HG02798 (cell line): Measurements from ENCODE around the gene TMEM170B.

Source experiments
- ATAC-seq: cut with Tn5 transposase; IDR thresholded peaks from one replicate; pipeline ENCODE4 v1.9.1; 2021; ENCODE audit warnings: mild to moderate bottlenecking; ENCODE audit not compliant: unreplicated experiment, poor library complexity

The TMEM170B gene

DNA sequence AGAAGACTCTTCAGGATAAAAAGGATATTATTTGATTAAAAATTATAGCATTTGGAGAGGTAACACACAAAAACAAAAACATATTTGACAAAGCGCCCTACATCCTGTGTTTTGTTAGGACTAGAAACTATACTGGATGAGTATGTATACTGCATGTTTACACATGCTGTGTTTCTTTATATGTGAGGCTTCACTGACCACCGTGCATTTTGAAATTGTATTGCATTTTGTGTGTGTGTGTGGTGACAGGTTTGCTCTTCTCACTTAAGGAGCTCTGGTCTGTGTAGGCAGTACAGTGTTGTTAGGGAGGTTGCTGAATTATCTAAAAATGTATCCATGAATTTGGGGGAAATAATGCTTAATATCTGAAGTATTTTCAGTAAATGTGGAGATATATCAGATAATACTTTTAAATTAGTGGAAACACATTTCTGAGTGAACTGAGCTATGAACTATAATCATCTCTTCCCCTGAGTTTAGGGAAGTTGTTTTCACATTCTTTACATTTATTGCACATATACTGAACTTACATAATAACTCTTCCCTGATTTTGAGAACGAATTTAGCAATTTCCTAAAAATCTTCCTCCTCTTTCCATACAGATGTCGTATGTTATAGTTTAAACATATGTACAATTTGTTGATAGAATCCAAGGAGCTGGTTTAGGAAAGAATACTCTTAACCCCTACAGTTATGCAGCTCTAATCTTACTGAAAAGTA lies 43.3 kb downstream of the TMEM170B start:
- ATAC-seq, result no peak

DNA sequence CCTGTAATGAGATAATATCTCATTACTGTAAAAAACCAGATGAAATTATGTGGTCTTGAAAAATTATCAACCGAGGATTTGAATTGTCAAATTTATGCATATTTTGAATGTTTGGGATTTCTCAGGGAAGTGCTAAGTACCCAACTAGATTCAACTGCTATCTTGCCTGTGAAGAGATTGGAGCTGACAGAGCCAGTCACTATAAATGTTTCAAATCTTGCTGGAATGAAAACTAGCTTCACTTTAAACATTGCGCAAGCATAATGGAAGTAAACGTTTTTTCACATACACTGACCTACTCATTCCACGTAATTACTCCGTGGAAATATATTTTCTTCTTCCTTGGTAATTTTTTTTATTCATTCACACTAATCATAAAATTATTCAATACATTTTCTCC lies 46.7 kb downstream of the TMEM170B start:
- no peak for ATAC-seq

DNA sequence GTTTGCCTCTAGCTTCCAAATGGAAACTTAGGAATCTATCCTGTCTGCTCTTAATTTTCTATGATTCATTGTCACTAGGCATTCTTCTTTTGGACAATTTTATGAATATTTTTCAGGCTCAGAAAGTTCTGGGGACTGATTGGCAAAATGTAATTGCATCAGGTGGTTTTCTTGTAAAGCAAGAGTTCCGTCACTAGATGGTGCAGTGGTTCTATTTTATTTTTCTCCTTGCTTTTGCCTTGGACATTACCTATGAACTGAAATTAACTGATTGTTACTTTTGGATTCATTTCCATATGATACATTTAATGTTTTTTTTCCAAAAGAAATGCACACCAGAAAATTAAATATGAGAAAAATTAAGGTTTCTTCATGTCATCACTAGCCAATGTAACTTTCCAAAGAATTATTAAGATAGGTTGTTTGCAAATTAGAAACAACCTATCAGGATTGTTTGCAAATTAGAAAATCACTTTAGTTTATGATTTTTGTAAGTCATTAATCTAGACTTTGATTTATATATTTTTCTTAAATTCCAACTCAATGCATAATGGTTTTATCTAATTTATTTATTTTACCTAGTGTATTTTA lies 48.0 kb downstream of the TMEM170B start:
- no peak for ATAC-seq

DNA sequence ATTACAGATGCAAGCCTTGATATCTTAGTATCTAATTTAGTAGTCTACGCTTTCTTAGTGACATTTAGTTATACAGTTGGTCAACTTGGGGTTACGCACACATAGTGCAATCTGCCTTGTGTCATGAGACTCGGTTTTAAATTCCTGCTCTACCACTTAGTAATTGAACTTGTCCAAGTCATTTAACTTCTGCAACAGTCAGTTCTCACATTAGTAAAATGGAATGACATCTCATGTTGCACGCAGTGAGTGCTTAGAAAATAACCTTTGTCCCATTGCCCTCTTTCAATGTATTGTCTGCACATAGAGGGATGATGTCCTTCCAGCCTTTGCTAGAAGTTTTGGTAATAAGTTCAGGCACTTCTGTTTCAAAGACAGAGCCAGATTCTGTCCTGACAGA lies 48.6 kb downstream of the TMEM170B start:
- no peak for ATAC-seq

DNA sequence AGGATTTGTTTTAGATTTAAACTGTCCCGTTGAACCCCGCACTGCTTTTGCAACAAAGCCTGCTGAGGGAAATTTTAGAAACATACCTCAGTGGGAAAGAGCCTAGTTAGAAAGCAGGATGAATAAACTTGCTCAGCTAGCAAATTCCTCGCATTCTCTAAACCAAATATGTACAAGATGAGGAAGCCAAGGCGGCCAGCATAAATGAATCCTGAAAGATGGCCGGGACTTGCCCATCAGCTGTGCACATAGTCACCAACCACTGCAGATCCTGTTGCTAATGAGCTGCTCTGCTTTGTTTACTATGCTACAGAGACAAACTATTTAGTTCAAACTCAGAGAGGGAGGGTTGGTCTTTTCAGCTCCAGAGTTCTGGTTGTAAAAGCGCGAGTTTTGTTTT lies 49.0 kb downstream of the TMEM170B start:
- ATAC-seq, result no peak

DNA sequence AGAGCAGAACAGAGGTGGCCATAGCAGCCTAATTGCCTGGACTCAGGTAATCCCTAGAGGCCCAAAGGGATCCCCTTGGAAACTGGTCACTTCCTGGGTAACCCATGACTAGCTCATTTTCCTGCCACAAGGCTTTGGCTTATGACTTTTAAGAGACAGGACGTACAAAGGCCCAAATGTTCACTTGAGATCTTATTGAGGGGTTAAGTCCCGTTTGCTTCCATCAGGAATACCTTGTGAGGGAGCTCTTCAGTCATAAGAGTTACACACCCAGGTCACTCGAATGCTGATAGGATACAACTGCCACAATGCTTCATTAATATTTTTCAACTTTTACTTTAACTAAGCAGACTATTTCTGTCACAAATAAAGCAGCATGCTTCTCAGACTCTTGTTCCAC lies 51.7 kb downstream of the TMEM170B start:
- ATAC-seq, result no peak

DNA sequence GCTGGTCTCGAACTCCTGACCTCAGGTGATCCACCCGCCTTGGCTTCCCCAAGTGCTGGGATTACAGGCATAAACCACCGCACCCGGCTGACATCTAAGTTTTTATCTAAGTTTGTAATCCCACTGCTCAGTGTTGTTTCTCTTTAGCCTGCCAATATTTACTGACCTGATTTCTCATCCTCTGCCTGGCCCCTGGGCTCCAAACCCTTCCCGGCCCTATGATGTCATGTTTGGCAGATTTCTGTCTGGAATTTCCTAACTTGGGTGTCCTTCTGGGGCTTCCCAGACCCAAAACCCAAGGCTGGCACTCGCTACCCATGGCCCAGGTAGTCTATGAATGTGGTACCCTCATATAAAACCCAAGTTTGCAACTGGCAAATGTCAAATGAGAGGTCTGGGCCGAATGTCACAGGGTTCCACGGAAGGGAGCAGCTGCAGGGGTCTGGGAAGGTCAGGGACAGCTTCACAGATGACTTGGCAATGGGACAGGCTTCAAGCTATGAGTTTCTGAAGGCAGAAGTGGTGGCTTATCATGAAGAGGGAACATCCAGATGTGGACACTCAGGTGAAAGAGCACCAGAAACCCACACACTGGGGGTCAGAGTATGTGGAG lies 54.9 kb downstream of the TMEM170B start:
- ATAC-seq, result no peak

DNA sequence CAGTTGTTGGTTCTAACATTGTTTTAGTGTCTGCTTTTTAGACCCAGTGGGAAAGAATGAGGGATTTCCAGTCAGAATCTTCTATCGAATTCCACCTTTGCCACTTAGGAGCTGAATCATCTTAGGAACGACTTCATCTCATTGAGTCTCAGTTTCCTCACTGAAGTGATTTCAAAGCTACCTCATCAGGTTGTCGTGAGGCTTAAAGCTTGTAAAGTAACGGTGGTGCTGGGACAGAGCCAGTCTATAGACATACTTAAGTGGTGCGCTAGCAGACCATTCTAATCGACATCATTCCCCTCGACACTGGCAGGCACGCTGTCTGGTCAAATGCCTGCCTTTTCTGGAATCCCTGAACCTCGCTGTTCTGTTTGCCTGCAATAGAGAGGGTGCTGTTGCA lies 55.5 kb downstream of the TMEM170B start:
- no peak for ATAC-seq

DNA sequence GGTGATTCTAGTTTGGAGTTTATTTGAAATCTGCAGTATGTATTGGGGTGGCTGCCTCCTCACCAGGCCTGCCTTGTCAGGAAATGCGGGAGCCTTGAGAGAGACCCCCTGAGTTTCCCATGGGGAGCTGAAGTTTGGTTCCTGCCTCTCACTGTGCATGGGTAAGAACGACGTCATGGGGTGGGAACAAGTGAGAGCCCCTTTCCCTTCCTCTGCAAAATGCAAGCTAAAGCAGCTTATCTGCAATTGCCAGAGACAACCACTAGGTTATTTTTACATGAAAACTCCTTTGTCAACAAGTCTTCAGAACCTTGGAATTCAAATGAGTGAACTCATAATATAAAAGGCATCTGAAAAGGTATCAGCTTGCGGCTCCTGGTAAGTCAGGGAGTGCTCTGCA lies 58.4 kb downstream of the TMEM170B start:
- no peak for ATAC-seq

DNA sequence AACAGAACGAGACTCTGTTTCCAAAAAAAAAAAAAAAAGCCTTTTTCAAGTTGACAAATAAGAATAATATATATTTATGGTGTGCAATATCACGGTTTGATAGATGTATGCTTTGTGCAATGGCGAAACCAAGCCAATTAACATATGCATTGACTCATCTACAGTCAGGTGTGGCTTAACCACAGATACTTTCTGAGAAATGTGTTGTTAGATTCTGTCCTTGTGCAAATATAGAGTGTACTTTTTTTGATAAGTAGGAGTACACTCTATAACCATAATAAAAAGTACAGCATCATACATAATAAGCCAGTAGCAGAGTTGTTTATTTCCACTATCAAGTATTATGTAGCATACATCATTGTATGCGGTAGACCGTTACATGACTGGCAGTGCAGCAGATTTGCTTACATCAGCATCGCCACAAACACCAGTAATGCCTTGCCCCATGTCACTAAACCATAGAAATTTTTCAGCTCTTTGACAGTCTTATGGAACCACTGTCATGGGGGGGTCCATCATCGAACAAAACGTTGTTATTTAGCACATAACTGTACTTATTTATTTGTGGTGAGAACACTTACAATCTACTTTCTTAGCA lies 59.2 kb downstream of the TMEM170B start:
- no peak for ATAC-seq

DNA sequence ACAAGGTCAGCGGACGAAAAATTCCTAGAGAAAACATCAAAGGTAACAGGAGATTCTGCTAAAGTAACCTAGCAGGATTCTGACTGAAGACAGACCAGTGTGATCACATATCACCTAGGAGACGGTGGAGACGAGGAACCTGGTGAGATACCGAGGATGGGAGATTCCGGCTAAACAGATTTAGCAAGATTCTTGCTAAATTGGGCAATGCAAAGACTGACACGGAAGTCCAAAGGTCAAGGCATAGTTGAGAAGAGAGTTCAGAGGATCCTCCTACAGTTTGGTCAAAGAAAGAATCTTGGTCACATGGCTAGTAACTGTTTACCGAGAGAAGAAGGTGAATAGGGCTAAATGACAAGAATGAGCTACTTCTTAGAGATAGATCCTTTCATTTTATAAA lies 61.1 kb downstream of the TMEM170B start:
- ATAC-seq, result no peak

DNA sequence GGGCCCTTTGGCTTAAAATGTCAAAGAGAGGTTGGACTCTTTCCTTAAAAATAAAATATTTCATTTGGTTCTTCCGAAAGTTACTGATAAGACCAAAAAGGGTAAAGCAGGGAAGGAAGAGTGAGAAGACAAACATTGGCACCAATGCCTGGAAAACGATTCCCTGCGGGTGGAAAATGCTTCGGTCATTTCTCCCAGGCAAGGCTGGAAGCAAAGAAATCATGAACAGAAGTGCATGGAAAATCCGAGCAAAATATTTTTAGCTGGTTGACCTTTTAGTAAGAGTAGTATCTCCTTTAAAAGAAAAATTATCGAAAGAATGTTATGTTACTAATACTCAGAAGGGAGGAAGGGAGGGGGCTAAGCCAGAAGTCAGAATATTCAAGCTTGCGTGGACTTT lies 62.7 kb downstream of the TMEM170B start:
- ATAC-seq, result no peak

DNA sequence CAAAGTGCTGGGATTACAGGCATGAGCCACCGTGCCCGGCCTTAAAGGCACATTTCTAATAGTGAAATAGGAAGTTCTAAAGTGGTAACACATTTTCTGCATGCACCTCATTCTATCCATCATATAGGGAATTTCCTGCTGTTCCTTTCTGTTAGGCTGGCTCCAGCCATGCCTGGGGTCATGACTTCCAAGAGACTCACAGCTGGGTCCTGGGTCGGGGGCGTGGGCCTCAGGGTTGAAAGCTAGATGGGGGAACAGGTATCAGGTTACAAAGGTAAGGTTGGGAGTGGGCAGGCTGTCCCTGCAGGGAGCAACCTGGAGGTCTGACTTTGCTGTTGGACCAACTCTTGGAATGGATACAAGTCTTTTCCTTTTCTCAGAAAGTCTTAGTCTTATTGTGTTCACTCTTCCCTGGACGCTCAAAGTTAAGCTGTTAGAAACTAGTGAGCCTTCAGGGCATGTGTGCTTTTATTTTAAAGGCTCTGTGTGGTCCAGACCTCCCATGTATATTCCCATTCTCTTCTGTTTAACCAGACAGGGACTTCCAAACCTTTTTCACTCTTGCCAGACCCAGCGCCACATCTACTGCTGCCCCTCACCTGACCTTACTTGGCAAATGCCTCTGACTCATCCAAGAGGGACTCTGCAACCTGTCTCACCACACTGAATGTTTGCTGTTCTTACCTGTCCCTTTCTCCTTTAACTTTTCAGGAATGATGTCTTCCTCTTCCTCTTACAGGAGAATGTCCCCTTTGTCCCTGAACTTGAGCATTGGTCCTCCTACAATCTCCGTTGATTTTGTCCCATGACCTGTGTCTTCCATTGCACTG lies 64.4 kb downstream of the TMEM170B start:
- no peak for ATAC-seq

DNA sequence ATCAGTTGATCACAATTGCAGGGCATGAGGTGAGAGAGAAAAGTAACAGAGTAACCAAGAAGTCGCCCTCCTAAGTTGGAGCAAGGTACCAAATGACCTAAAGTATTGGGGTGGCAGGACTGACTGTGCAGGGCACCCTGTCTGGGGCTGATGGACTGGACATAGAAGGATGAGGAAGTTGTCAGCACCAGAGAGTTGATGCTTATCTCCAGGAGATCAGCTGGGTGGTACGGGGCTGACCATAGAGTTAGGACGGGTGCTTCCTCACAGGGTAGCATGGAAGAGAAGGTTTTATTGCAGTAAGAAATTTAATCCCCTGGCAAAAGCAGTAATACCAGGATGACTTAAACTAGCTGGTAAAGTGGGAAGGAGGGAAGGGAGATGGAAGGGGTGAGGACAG lies 66.7 kb downstream of the TMEM170B start:
- no peak for ATAC-seq

DNA sequence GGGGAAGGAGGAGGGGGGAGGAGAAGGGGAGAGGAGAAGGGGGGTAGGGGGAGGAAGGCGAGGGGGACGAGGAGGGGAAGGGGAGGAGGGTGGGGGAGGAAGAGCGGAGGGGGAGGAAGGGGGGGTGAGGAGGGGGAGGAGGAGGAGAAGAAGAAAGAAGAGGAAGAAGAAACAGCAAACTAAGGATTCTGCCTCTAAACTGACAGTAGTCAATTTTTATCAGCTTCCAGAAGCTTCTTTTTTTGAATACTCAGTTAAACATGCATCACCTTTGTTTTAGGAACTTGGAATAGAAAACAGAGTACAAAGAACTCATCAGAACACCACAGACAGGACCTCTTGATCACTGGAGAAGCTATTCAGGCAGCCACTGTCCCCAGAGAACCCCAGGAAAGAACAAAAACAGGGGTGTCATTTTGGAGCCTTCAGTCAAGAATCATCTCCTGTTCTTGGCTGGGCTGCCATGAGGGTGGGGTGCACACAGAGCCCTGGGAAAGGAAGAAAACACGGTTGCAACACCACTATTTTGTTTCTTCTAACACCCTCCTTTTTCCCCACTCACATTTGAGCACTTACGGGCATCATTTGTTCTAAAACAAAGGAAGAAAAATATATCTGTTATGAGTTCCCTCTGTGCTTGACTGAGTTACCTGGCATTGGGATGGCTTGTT lies 67.4 kb downstream of the TMEM170B start:
- ATAC-seq, result no peak

DNA sequence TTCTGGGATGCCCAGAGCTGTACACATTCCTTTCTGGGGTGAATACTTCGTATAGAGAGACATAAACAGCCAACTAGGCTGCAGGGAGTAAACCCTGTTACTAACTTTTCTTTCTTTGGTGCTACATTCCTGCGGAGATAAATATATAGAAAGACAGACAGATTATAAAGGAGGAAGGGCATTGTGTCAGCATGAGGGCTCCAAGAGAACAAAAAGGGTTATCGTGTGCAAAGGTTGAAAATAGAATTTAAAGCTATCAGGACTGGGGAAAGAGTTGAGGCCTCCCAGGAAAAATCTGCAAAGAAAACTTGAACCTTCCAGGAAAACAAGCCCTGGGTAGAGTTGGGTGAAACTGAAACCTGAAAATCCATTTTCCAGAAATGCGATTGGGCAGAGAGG lies 68.0 kb downstream of the TMEM170B start:
- no peak for ATAC-seq

DNA sequence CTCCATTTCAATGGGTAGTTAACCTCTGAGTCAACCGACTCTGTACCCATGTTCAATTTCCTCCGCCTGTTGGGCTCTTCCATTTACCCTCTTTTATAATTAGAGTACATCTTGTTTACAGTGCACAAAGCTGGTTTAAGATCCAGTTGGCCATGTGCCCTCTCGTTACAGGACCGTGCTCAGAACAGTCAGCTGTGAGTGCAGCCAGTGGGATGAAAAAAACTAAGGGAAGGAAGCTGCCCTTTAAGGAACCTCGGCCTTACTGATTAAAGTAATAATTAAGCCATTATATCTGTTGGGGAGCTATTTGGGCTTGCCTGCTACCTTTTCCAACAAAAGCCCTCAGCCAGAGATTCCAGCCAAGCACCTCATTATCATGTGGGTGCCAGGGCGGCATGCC lies 68.8 kb downstream of the TMEM170B start:
- ATAC-seq, result no peak

DNA sequence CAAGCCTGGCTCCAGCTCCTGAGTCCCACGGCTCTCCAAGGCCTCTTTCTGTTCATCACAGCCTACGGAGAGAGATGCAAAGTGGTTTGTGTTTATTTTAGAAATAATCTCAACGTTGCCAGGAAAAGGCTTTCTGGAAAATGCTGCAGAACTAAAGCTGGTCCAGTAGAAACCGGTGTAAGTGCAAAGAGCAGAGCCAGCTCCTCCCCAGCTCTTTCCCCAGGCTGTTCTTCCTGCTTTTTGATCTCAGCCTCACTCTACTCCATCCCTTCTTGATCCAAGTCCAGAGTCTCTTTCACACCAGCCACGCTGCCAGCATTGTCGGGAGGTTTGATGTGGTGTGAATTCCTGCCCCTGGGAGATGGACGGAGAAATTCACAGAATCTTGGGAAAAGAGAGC lies 69.8 kb downstream of the TMEM170B start:
- no peak for ATAC-seq

DNA sequence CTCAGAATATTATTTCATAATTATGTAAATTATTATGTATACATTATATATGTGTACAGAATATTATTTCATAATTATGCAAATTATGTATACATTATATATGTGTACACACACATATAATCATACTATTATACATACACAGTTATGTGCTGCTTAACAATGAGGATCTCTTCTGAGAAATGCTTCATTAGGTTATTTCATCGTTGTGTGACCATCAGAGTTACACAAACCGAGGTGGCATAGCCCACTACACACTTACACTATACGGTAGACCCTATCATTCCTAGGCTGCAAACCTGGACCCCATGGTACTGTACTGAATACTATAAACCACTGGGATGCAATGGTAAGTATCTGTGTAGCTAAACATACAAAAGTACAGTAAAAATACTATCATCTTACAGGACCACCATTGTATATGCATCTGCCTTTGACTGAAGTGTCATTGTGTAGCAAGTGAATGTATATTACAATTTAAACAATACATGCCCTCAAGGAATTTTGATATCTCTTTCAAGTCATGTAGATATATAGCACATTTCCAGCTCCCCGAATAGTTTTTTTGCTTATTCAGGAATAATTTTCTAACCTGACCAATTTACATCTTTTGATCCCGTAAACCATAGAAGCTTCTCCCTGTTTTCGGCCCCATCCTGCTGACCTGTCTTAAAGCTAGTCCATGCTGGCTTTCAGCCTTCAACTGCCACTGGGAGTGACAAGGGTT lies 71.2 kb downstream of the TMEM170B start:
- no peak for ATAC-seq
